Measurements from ENCODE around the gene PPP2R2B.

GRCh38 chr5:146671561-146672295 is 206.8 kb downstream of the PPP2R2B start:
- no peak for TF ChIP-seq CTCF (conservative IDR thresholded peaks at IDR 0.05 in 1 of 2, IDR thresholded peaks at IDR 0.05 in 1 of 2; ENCODE audit: low read depth in 1 of 2, low read length in 2 of 2)
- no peak for TF ChIP-seq EZH2 (IDR thresholded peaks at IDR 0.05; ENCODE audit: low read length, missing control alignments)

Data from fibroblast of lung (primary cell).